Measurements from ENCODE around the gene FAM221A. TPM values are rescaled to one million over a fixed set of nuclear protein-coding genes. Genes with fewer than 3 reads are reported as not detected.

Gene FAM221A
- total RNA-seq, 1 donor from 2014 or later, result 8.3 TPM

DNA sequence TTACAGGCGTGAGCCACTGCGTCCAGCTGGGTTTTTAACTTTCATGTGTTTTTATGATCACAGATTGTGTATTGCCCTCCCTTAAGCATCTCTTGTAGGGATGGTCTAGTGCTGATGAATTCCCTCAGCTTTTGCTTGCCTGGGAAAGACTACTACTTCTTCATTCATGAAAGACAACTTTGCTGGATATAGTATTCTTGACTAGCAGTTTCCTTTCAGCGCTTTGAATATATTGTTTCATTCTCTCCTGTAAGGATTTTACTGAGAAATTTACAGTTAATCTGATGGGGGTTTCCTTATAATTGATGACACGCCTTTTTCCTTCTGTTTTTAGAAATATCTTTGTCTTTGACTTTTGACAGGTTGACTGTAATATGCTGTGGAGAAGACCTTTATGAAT is 63.2 kb downstream of the FAM221A start:
- CTCF ChIA-PET, result no interaction called here

DNA sequence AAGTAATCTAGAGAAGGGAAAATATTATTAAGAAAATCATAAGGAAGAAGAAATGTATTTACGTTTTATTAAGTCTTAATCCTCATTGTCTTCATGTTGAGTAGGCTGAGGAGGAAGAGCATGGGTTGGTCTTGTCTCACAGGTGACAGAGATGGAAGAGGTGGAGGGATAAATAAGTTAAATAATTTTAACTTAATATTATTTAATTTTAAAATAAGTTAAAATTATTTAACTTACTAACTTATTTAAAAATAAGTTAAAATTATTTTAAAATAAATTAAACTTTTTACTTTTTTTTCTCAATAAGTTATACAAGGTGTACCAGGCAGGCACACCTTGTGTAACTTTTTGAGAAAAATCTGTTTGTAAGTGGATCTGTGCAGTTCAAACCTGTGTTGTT is 66.6 kb downstream of the FAM221A start:
- ATAC-seq (ENCODE audit: low read depth) (no peak), DNase-seq (no peak)
- no peak overlapping the region for H3K4me3 Mint-ChIP-seq
- H3K36me3 Mint-ChIP-seq (ENCODE audit: low read depth), result peaks cover 2% of the 10 kb centered on the region
- H3K27me3 Mint-ChIP-seq, result no peaks in the 10 kb centered on the region
- TF ChIP-seq, protein P1, sequence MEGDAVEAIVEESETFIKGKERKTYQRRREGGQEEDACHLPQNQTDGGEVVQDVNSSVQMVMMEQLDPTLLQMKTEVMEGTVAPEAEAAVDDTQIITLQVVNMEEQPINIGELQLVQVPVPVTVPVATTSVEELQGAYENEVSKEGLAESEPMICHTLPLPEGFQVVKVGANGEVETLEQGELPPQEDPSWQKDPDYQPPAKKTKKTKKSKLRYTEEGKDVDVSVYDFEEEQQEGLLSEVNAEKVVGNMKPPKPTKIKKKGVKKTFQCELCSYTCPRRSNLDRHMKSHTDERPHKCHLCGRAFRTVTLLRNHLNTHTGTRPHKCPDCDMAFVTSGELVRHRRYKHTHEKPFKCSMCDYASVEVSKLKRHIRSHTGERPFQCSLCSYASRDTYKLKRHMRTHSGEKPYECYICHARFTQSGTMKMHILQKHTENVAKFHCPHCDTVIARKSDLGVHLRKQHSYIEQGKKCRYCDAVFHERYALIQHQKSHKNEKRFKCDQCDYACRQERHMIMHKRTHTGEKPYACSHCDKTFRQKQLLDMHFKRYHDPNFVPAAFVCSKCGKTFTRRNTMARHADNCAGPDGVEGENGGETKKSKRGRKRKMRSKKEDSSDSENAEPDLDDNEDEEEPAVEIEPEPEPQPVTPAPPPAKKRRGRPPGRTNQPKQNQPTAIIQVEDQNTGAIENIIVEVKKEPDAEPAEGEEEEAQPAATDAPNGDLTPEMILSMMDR (IDR thresholded peaks at IDR 0.05), result no peak
- no peak overlapping the region for H3K27ac Mint-ChIP-seq
- H3K4me1 Mint-ChIP-seq, result no peaks in the 10 kb centered on the region
- ChIA-PET POLR2A (no interaction called here), CTCF (no interaction called here)
- intact Hi-C loops (cut with micrococcal nuclease), result no loop called here
- peaks cover 20% of the 10 kb centered on the region for H3K9me3 Mint-ChIP-seq

More for the DNA sequence above, 63.2 kb downstream of the FAM221A start:
- intact Hi-C loops (cut with micrococcal nuclease), result no loop called here
- H3K9me3 Mint-ChIP-seq, result peaks cover 25% of the 10 kb centered on the region
- no peak overlapping the region for H3K4me3 Mint-ChIP-seq
- H3K27ac Mint-ChIP-seq, result no peak overlapping the region
- H3K4me1 Mint-ChIP-seq, result no peaks in the 10 kb centered on the region
- peaks cover 2% of the 10 kb centered on the region for H3K36me3 Mint-ChIP-seq (ENCODE audit: low read depth)
- ATAC-seq (ENCODE audit: low read depth) (no peak), DNase-seq (no peak)
- no peaks in the 10 kb centered on the region for H3K27me3 Mint-ChIP-seq
- TF ChIP-seq, protein P1 (IDR thresholded peaks at IDR 0.05), result no peak
- POLR2A ChIA-PET, result no interaction called here

DNA sequence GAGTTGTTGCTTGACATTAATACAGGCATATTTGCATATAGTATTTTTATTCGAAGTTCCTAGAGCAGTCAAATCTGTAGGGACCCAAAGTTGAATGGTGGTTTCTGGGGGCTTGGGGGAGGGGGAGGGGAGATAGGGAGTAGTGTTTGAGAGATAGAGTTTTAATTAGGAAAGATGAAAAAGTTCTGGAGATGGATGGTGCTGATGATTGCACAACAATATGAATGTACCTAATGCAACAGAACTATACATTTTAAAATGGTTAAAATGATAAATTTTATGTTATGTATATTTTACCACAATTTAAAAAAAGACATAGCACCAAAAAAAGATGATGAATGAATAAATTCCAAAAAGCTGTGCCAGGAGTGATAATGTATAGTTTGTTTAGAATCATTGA is 71.9 kb downstream of the FAM221A start:
- no peak overlapping the region for H3K4me3 Mint-ChIP-seq
- no peak overlapping the region for H3K27ac Mint-ChIP-seq
- POLR2A ChIA-PET, result no interaction called here
- peaks cover 2% of the 10 kb centered on the region for H3K9me3 Mint-ChIP-seq
- TF ChIP-seq, protein P1 (IDR thresholded peaks at IDR 0.05), result no peak
- H3K4me1 Mint-ChIP-seq, result no peaks in the 10 kb centered on the region
- CTCF ChIA-PET, result no interaction called here
- peaks cover 3% of the 10 kb centered on the region for H3K36me3 Mint-ChIP-seq (ENCODE audit: low read depth)
- intact Hi-C loops (cut with micrococcal nuclease), result no loop called here
- DNase-seq, result no peak
- ATAC-seq (ENCODE audit: low read depth), result no peak
- no peaks in the 10 kb centered on the region for H3K27me3 Mint-ChIP-seq

Other genes with a start within 250 kb of the FAM221A start
- 7.4 and 10.3 TPM in 2 replicates for gene IGF2BP3, start 209.7 kb upstream of the FAM221A start, total RNA-seq
- gene TRA2A, start 148.2 kb upstream of the FAM221A start, total RNA-seq, result 123 and 144 TPM in 2 replicates
- gene CCDC126, start 82.8 kb upstream of the FAM221A start, total RNA-seq, result 13.7 and 15.7 TPM in 2 replicates
- gene STK31, start 30.0 kb downstream of the FAM221A start, total RNA-seq, result 0.76 and 1.0 TPM in 2 replicates